ES-I3 (cell line): ENCODE results near the gene NEO1.
A peak's percentile ranks its signal among the peaks of the same experiment; 100 is the strongest.

ENCODE experiments used
- H3K36me3 ChIP-seq: 2 replicates; pipeline ENCODE4 v1.6.1; 2013; ENCODE audit warnings: mild to moderate bottlenecking, low read length, control low read depth, moderate library complexity; ENCODE audit not compliant: insufficient read depth
- H3K4me1 ChIP-seq: 2 replicates; pipeline ENCODE4 v1.6.1; 2013; ENCODE audit warnings: mild to moderate bottlenecking, control low read depth, low read length; ENCODE audit not compliant: insufficient read depth
- H3K9ac ChIP-seq: 2 replicates; pipeline ENCODE4 v1.6.1; 2013; ENCODE audit warnings: low read depth, mild to moderate bottlenecking, low read length, moderate library complexity
- H3K9me3 ChIP-seq: 2 replicates; pipeline ENCODE4 v1.6.1; 2013; ENCODE audit warnings: mild to moderate bottlenecking, low read length, moderate library complexity; ENCODE audit not compliant: control insufficient read depth, insufficient read depth

Gene NEO1

GRCh38 chr15:73048624-73049295, 3.5 kb upstream of the NEO1 start:
- no peaks in the 10 kb centered on the region for H3K9me3 ChIP-seq

DNA sequence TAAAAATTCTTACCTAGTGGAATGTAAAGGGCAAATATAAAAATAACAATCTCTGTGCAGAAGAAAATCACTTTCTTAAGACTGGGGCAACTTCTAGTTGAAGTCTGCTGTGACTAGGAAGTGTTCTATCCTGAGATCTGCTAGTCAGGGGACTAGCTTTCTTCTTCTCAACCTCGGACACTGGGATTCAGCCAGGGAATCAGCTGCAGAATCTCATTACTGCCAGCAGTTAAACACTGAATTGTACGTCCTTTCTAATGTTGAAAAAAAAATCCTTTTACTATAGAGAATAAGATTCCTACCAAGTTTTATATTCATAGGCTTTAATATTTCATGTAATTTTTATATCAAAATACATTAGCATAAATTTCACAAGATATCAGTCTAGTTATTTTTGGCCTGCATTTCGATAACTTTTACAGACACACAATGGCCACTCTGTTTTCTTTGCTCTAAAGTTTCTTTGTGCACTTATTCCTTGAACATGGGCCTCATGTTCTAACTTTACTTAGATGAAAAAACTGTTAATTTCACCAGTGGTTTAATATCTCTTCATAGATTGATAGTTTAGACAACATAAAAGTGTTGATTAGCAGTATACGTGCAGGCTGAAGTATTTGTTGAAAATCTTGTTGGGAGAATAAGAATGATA, 2.6 kb upstream of the NEO1 start:
- H3K36me3 ChIP-seq = no peaks in the 10 kb centered on the region
- H3K9me3 ChIP-seq = no peaks in the 10 kb centered on the region
- H3K4me1 ChIP-seq = no peaks in the 10 kb centered on the region

More at GRCh38 chr15:73048624-73049295, 3.5 kb upstream of the NEO1 start:
- Histone ChIP-seq H3K36me3 (no peaks in the 10 kb centered on the region), H3K4me1 (no peaks in the 10 kb centered on the region), H3K9ac (no peak overlapping the region)

GRCh38 chr15:73050561-73051295, 1.5 kb upstream of the NEO1 start:
- Histone ChIP-seq H3K9ac (peak overlapping the region; percentile 71), H3K9me3 (no peaks in the 10 kb centered on the region), H3K4me1 (no peaks in the 10 kb centered on the region), H3K36me3 (no peaks in the 10 kb centered on the region)

More for the DNA sequence above, 2.6 kb upstream of the NEO1 start:
- no peak overlapping the region for H3K9ac ChIP-seq

DNA sequence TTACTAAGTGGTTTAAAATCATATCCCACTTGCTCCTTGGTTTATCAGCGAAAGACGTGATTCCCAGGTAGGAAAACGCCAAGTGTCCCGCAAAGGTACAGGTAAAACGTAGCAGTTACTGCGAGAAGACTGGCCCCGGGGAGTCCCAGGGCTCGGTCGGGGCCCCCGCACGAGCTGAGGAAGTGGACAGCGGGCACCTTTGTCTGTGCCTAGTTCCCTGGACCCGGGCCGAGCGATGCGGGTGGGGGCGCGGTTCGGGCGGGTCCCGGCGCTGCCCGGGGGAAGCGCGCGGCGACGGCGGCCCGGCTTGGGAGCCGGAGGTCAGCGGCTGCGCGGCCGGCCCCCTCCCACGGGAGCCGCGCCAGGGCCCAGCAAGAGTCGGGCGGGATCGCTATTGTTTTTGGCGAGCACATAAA, 864 bp upstream of the NEO1 start:
- Histone ChIP-seq H3K4me1 (no peaks in the 10 kb centered on the region), H3K9me3 (no peaks in the 10 kb centered on the region), H3K9ac (peak overlapping the region; percentile 71), H3K36me3 (no peaks in the 10 kb centered on the region)

GRCh38 chr15:73052653-73053397, 562 bp downstream of the NEO1 start:
- Histone ChIP-seq H3K4me1 (no peaks in the 10 kb centered on the region), H3K9ac (peak overlapping the region; percentile 94), H3K36me3 (no peaks in the 10 kb centered on the region), H3K9me3 (no peaks in the 10 kb centered on the region)

DNA sequence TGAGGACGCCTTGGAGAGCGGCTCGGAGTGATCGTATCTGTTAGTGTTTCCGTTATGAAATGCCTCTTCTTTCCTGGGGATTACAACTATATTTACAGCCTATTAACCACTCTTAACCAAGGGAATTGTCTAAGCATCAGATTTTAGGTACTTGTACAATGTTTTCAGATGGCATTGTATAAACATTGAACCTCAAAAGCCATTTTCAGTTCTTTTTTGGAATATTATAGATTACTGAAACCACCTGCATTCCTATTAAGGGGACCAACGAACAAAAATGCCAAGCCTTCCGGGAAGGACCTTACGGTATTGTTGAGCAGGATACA, 1.1 kb downstream of the NEO1 start:
- Histone ChIP-seq H3K9ac (peak overlapping the region; percentile 94), H3K4me1 (no peaks in the 10 kb centered on the region), H3K36me3 (no peaks in the 10 kb centered on the region), H3K9me3 (no peaks in the 10 kb centered on the region)

- Histone ChIP-seq H3K36me3 (no peaks in the 10 kb centered on the region), H3K4me1 (no peaks in the 10 kb centered on the region), H3K9me3 (no peaks in the 10 kb centered on the region), H3K9ac (no peak overlapping the region)
Observed at GRCh38 chr15:73054417-73054953, 2.2 kb downstream of the NEO1 start.

- Histone ChIP-seq H3K4me1 (no peaks in the 10 kb centered on the region), H3K36me3 (no peaks in the 10 kb centered on the region), H3K9ac (no peak overlapping the region), H3K9me3 (no peaks in the 10 kb centered on the region)
Observed at GRCh38 chr15:73056460-73056859, 4.2 kb downstream of the NEO1 start.

DNA sequence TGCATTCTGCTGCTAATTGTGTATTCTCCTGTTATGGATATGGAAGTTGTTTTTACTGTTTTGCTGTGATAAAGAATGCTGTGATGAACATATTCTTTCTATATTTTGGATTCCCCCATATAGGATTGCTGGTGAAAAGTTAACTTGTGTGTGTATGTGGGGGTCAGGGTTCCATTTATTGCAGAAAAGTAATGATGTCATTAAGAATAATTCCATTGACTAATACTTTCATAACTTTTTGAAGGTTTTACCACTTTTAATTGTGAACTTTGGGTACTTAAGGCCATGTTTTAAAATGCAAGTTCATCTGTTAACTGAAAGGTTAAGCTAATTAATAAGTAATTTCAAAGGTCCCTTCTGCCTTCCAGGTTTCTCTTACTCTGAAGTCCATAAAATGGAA, 6.2 kb downstream of the NEO1 start:
- H3K9me3 ChIP-seq = no peaks in the 10 kb centered on the region
- no peaks in the 10 kb centered on the region; the same call in 1 of the 2 replicates for H3K4me1 ChIP-seq
- no peak overlapping the region for H3K9ac ChIP-seq
- no peaks in the 10 kb centered on the region for H3K36me3 ChIP-seq

DNA sequence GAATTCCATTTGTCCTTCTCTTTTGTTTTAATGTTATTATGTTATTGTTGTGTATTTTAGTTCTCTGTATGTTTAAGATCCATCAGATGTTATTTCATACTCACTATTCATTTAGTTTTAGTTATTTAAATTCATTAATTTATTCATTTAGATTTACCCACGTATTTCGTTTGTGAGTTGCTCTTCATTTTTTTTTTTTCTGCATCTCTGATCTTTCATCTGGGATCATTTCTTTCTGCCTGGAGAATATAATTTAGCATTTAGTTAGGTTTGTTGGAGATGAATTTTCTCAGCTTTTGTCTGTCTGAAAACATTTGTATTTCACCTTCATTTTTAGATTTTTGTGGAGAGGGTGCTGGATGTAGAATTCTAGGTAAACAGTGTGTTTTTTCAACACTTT, 12.9 kb downstream of the NEO1 start:
- Histone ChIP-seq H3K9ac (no peak overlapping the region), H3K36me3 (no peaks in the 10 kb centered on the region), H3K9me3 (no peaks in the 10 kb centered on the region), H3K4me1 (no peaks in the 10 kb centered on the region; the same call in 1 of the 2 replicates)

DNA sequence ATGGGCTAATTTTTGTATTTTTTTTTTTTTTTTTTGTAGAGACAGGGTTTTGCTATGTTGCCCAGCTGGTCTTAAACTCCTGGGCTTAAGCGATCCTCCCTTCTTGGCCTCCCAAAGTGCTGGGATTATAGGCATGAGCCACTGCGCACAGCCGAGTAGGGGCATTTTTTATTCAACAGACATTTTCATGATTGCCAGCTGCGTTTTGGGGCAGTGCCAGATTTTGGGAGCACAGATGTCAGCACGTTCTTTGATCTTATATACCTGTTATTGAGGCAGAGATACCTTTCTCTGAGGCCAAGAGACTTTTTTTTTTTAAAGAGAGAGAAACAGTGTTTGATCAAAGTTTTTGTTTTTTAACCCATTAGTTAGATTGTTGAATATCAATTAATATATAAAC, 16.8 kb downstream of the NEO1 start:
- Histone ChIP-seq H3K9me3 (no peaks in the 10 kb centered on the region), H3K36me3 (no peaks in the 10 kb centered on the region), H3K4me1 (no peaks in the 10 kb centered on the region), H3K9ac (no peak overlapping the region)

- H3K36me3 ChIP-seq = no peaks in the 10 kb centered on the region
- no peak overlapping the region for H3K9ac ChIP-seq
- no peaks in the 10 kb centered on the region for H3K9me3 ChIP-seq
- H3K4me1 ChIP-seq = 0 out of 2 replicates have a peak, but pooled peaks cover under 1% of the 10 kb centered on the region
Observed at GRCh38 chr15:73072894-73073293, 20.6 kb downstream of the NEO1 start.

DNA sequence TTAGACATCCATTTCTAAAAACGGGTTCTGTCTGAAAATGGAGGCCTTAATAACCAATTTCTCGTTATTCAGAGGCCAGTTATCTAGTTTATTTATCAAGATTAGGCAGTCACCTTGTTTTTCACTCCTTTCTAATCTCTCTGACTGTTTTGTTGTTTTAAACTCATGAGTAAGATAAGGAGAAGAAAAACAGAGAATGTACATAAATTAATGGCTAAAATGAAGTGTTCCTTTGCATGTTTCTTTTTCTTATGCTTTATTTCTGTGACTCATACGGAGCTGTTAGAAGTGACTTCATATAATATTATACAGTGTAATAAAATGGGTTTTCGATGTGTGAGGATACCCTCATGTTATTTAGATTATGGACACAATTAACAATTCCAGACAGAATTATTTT, 22.0 kb downstream of the NEO1 start:
- Histone ChIP-seq H3K4me1 (peaks cover 7% of the 10 kb centered on the region; the same call in 1 of the 2 replicates), H3K36me3 (no peaks in the 10 kb centered on the region), H3K9me3 (no peaks in the 10 kb centered on the region), H3K9ac (no peak overlapping the region)

GRCh38 chr15:73075160-73075859, 23.0 kb downstream of the NEO1 start:
- H3K36me3 ChIP-seq = no peaks in the 10 kb centered on the region
- H3K9ac ChIP-seq = no peak overlapping the region
- H3K4me1 ChIP-seq = peaks cover 7% of the 10 kb centered on the region; the same call in 1 of the 2 replicates
- no peaks in the 10 kb centered on the region for H3K9me3 ChIP-seq
